Neuronal stem cell (in vitro differentiated cells): ENCODE measurements around the gene L3MBTL4.

Source experiments
- DNase-seq: peaks from one replicate; pipeline ENCODE4 v3.0.0-alpha.2; 2013; ENCODE audit warnings: low spot score
- H2AFZ ChIP-seq: one replicate; pipeline ENCODE4 v1.6.1; 2013; ENCODE audit warnings: mild to moderate bottlenecking, low read length, inconsistent platforms
- H2AK5ac ChIP-seq: 2 replicates; pipeline ENCODE4 v1.6.1; 2013; ENCODE audit warnings: low read depth, mild to moderate bottlenecking, inconsistent platforms, low read length, moderate library complexity, mixed read lengths
- H2BK120ac ChIP-seq: 2 replicates; pipeline ENCODE4 v1.6.1; 2013; ENCODE audit warnings: low read depth, mild to moderate bottlenecking, inconsistent platforms, low read length, moderate library complexity, mixed read lengths
- H2BK12ac ChIP-seq: one replicate; pipeline ENCODE4 v1.6.1; 2013; ENCODE audit warnings: low read length, inconsistent platforms
- H2BK15ac ChIP-seq: 2 replicates; pipeline ENCODE4 v1.6.1; 2013; ENCODE audit warnings: mild to moderate bottlenecking, low read length, inconsistent platforms, mixed read lengths
- H2BK5ac ChIP-seq: one replicate; pipeline ENCODE4 v1.6.1; 2013; ENCODE audit warnings: inconsistent platforms, mild to moderate bottlenecking, low read length, moderate library complexity
- H3K14ac ChIP-seq: one replicate; pipeline ENCODE4 v1.6.1; 2013; ENCODE audit warnings: low read length, inconsistent platforms
- H3K18ac ChIP-seq: 2 replicates; pipeline ENCODE4 v1.6.1; 2013; ENCODE audit warnings: low read length, inconsistent platforms
- H3K23ac ChIP-seq: 2 replicates; pipeline ENCODE4 v1.6.1; 2013; ENCODE audit warnings: low read depth, mild to moderate bottlenecking, mixed read lengths, low read length, inconsistent platforms; ENCODE audit not compliant: poor library complexity
- H3K27ac ChIP-seq: replicated peaks from 3 replicates; pipeline ENCODE4 v1.5.1; 2013; ENCODE audit warnings: low read length, inconsistent platforms
- H3K27me3 ChIP-seq, 3 experiments: 2 replicates each; pipeline ENCODE4 v1.6.1; 2013; ENCODE audit warnings: low read length in 3 of 3, mild to moderate bottlenecking in 2 of 3, inconsistent platforms in 1 of 3, low read depth in 1 of 3, mixed read lengths in 1 of 3, moderate library complexity in 1 of 3; ENCODE audit not compliant: control insufficient read depth in 3 of 3, insufficient read depth in 3 of 3
- H3K36me3 ChIP-seq, 2 donors: replicated peaks in 1 of 2; 2 replicates each; pipeline ENCODE4 v1.6.1; 2013; ENCODE audit warnings: low read length in 2 of 2; ENCODE audit not compliant: control insufficient read depth in 2 of 2, insufficient read depth in 2 of 2
- H3K4ac ChIP-seq: 2 replicates; pipeline ENCODE4 v1.6.1; 2013; ENCODE audit warnings: inconsistent platforms, mild to moderate bottlenecking, low read length, moderate library complexity
- H3K4me1 ChIP-seq, 2 donors: 1 replicate in 1 of 2; 2 replicates in 1 of 2; pipeline ENCODE4 v1.6.1; 2013; ENCODE audit warnings: low read length in 2 of 2, low read depth in 1 of 2; ENCODE audit not compliant: control insufficient read depth in 2 of 2, insufficient read depth in 1 of 2
- H3K4me2 ChIP-seq: one replicate; pipeline ENCODE4 v1.6.1; 2013; ENCODE audit warnings: mild to moderate bottlenecking, low read length, inconsistent platforms; ENCODE audit not compliant: insufficient read depth, poor library complexity, severe bottlenecking
- H3K4me3 ChIP-seq, 2 donors: 2 replicates each; pipeline ENCODE4 v1.5.1; 2013; ENCODE audit warnings: low read length in 2 of 2, mild to moderate bottlenecking in 2 of 2, inconsistent platforms in 1 of 2, moderate library complexity in 1 of 2
- H3K79me1 ChIP-seq: one replicate; pipeline ENCODE4 v1.6.1; 2013; ENCODE audit warnings: low read depth, mild to moderate bottlenecking, inconsistent platforms, low read length, moderate library complexity
- H3K9ac ChIP-seq: one replicate; pipeline ENCODE4 v1.6.1; 2013; ENCODE audit warnings: mild to moderate bottlenecking, low read depth, low read length, inconsistent platforms; ENCODE audit not compliant: poor library complexity
- H3K9me3 ChIP-seq, 2 donors: replicated peaks in 1 of 2; 2 replicates each; pipeline versions ENCODE3 to v1.6.1; 2013; ENCODE audit warnings: low read length in 2 of 2, mild to moderate bottlenecking in 2 of 2, inconsistent platforms in 1 of 2, low read depth in 1 of 2, mixed read lengths in 1 of 2, moderate library complexity in 1 of 2; ENCODE audit not compliant: control insufficient read depth in 2 of 2, insufficient read depth in 1 of 2
- H4K8ac ChIP-seq: one replicate; pipeline ENCODE4 v1.6.1; 2013; ENCODE audit warnings: low read depth, mild to moderate bottlenecking, inconsistent platforms, low read length, moderate library complexity
- H4K91ac ChIP-seq: one replicate; pipeline ENCODE4 v1.6.1; 2013; ENCODE audit warnings: low read length, low read depth, mild to moderate bottlenecking, inconsistent platforms; ENCODE audit not compliant: poor library complexity
- WGBS, 2 donors: extraction: QIAGEN DNeasy Blood & Tissue Kit; methylation state at CpG; one replicate each; pipeline ENCODE4 v1.1.7; 2013; ENCODE audit warnings: missing lambda C conversion rate in 2 of 2, mixed read lengths in 1 of 2; ENCODE audit not compliant: insufficient read length in 2 of 2, insufficient replicate concordance in 1 of 2; ENCODE audit errors: extremely low coverage in 2 of 2; 5-methylcytosine and 5-hydroxymethylcytosine counted together

Gene L3MBTL4

GRCh38 chr18:6215888-6216287 lies 198.8 kb downstream of the L3MBTL4 start:
- no peak overlapping the region for H4K91ac ChIP-seq
- H3K36me3 ChIP-seq: no peaks in the 10 kb centered on the region
- no peak overlapping the region for H3K14ac ChIP-seq
- H3K27ac ChIP-seq: no peak overlapping the region
- no peak overlapping the region for H3K4me2 ChIP-seq
- H2BK15ac ChIP-seq: no peak overlapping the region
- H3K4me1 ChIP-seq: no peaks in the 10 kb centered on the region
- no peak overlapping the region for H2AK5ac ChIP-seq
- no peak overlapping the region for H3K4me3 ChIP-seq
- no peak overlapping the region for H2BK5ac ChIP-seq
- no peak overlapping the region for H2AFZ ChIP-seq
- H3K9me3 ChIP-seq: no peaks in the 10 kb centered on the region
- no peaks in the 10 kb centered on the region for H3K79me1 ChIP-seq
- no peak overlapping the region for H3K18ac ChIP-seq
- H2BK120ac ChIP-seq: no peak overlapping the region
- WGBS, 2 donors: no CpG with 5 or more reads among the region's 2 CpGs
- no peak overlapping the region for H3K9ac ChIP-seq
- H4K8ac ChIP-seq: no peak overlapping the region
- H2BK12ac ChIP-seq: no peak overlapping the region
- no peak overlapping the region for H3K23ac ChIP-seq
- DNase-seq: no peak
- H3K27me3 ChIP-seq: no peaks in the 10 kb centered on the region
- H3K4ac ChIP-seq: no peak overlapping the region

- Histone ChIP-seq H2BK15ac (no peak overlapping the region), H3K27ac (no peak overlapping the region), H2AK5ac (no peak overlapping the region), H2BK5ac (no peak overlapping the region), H3K14ac (no peak overlapping the region), H3K18ac (no peak overlapping the region), H2AFZ (no peak overlapping the region), H3K4me2 (no peak overlapping the region), H3K9ac (no peak overlapping the region), H4K91ac (no peak overlapping the region), H2BK12ac (no peak overlapping the region), H3K4me3 (no peak overlapping the region), H3K36me3 (no peaks in the 10 kb centered on the region), H3K9me3 (no peaks in the 10 kb centered on the region), H3K4me1 (no peaks in the 10 kb centered on the region), H4K8ac (no peak overlapping the region), H3K79me1 (no peaks in the 10 kb centered on the region), H3K27me3 (no peaks in the 10 kb centered on the region), H3K23ac (no peak overlapping the region), H3K4ac (no peak overlapping the region), H2BK120ac (no peak overlapping the region)
- DNase-seq: no peak
- WGBS, 2 donors: no CpG with 5 or more reads among the region's 1 CpG
Measured at GRCh38 chr18:6211174-6211504, 203.6 kb downstream of the L3MBTL4 start.

- Histone ChIP-seq H3K9me3 (no peaks in the 10 kb centered on the region), H3K23ac (no peak overlapping the region), H2BK5ac (no peak overlapping the region), H4K8ac (no peak overlapping the region), H3K4me1 (no peaks in the 10 kb centered on the region), H2BK120ac (no peak overlapping the region), H3K4me3 (no peak overlapping the region), H3K4me2 (no peak overlapping the region), H3K27ac (no peak overlapping the region), H3K36me3 (no peaks in the 10 kb centered on the region), H2BK12ac (no peak overlapping the region), H2BK15ac (no peak overlapping the region), H3K27me3 (no peaks in the 10 kb centered on the region), H4K91ac (no peak overlapping the region), H3K18ac (no peak overlapping the region), H3K14ac (no peak overlapping the region), H3K4ac (no peak overlapping the region), H3K9ac (no peak overlapping the region), H2AK5ac (no peak overlapping the region), H2AFZ (no peak overlapping the region), H3K79me1 (no peaks in the 10 kb centered on the region)
- WGBS, 2 donors: no CpG with 5 or more reads among the region's 3 CpGs
- no peak for DNase-seq
Measured at GRCh38 chr18:6210349-6211173, 204.2 kb downstream of the L3MBTL4 start.

- Histone ChIP-seq H3K14ac (no peak overlapping the region), H4K8ac (no peak overlapping the region), H3K9me3 (no peaks in the 10 kb centered on the region), H2BK5ac (no peak overlapping the region), H2BK120ac (no peak overlapping the region), H3K4me3 (no peak overlapping the region), H3K79me1 (no peaks in the 10 kb centered on the region), H2BK15ac (no peak overlapping the region), H3K9ac (no peak overlapping the region), H3K36me3 (no peaks in the 10 kb centered on the region), H3K23ac (no peak overlapping the region), H3K4ac (no peak overlapping the region), H3K27me3 (no peaks in the 10 kb centered on the region), H3K4me1 (no peaks in the 10 kb centered on the region), H3K18ac (no peak overlapping the region), H3K27ac (no peak overlapping the region), H2AFZ (no peak overlapping the region), H3K4me2 (no peak overlapping the region), H4K91ac (no peak overlapping the region), H2BK12ac (no peak overlapping the region), H2AK5ac (no peak overlapping the region)
- WGBS, 2 donors: no CpG with 5 or more reads among the region's 3 CpGs
- DNase-seq: no peak
Measured at GRCh38 chr18:6207941-6208340, 206.8 kb downstream of the L3MBTL4 start.
